AG09309 (cell line): ENCODE results near the gene LFNG.
"Not testable (repeated sequence)": the region's sequence is repeated elsewhere in the genome, so short reads cannot be mapped to it uniquely, and the experiment has no call there.

Source experiments
- DNase-seq: peaks from one replicate; pipeline ENCODE4 v3.0.0-alpha.2; 2010; ENCODE audit warnings: low read depth
- H3K4me3 ChIP-seq: 2 replicates; pipeline ENCODE4 v1.5.1; 2011; ENCODE audit warnings: mild to moderate bottlenecking, low read depth, low read length, moderate library complexity; ENCODE audit not compliant: control insufficient read depth
- CTCF ChIP-seq: IDR thresholded peaks from 2 replicates; pipeline ENCODE4 v1.5.1; 2011; ENCODE audit warnings: mild to moderate bottlenecking, low read depth, low read length, inconsistent platforms; ENCODE audit not compliant: insufficient read depth, control insufficient read depth; ENCODE audit errors: missing control alignments

Gene LFNG

GRCh38 chr7:2530071-2530987 lies 10.8 kb downstream of the LFNG start:
- H3K4me3 ChIP-seq = no peak overlapping the region
- TF ChIP-seq CTCF = no peak
- DNase-seq = no peak

- not testable (repeated sequence) for DNase-seq, H3K4me3 ChIP-seq
Observed at GRCh38 chr7:2530994-2531795, 11.6 kb downstream of the LFNG start.

GRCh38 chr7:2531796-2532110 lies 12.2 kb downstream of the LFNG start:
- H3K4me3 ChIP-seq, DNase-seq: not testable (repeated sequence)

GRCh38 chr7:2532199-2532772 lies 12.7 kb downstream of the LFNG start:
- H3K4me3 ChIP-seq, DNase-seq: not testable (repeated sequence)

GRCh38 chr7:2532816-2533215 lies 13.2 kb downstream of the LFNG start:
- DNase-seq, H3K4me3 ChIP-seq: not testable (repeated sequence)

GRCh38 chr7:2533566-2533965 lies 14.0 kb downstream of the LFNG start:
- H3K4me3 ChIP-seq, DNase-seq: not testable (repeated sequence)

- not testable (repeated sequence) for H3K4me3 ChIP-seq, DNase-seq
Observed at GRCh38 chr7:2534214-2534613, 14.6 kb downstream of the LFNG start.

GRCh38 chr7:2535872-2536627 lies 16.5 kb downstream of the LFNG start:
- DNase-seq, H3K4me3 ChIP-seq: not testable (repeated sequence)

GRCh38 chr7:2537981-2538851 lies 18.6 kb downstream of the LFNG start:
- TF ChIP-seq CTCF = no peak
- no peak overlapping the region for H3K4me3 ChIP-seq
- no peak for DNase-seq
